Mesendoderm (in vitro differentiated cells): ENCODE results near the gene PAX9.

ENCODE experiments used
- DNase-seq: peaks from one replicate; pipeline ENCODE4 v3.0.0; 2013
- H2AK5ac ChIP-seq: 2 replicates; pipeline ENCODE4 v1.6.1; 2013; ENCODE audit warnings: low read length, inconsistent platforms
- H2BK120ac ChIP-seq: 2 replicates; pipeline ENCODE4 v1.6.1; 2013; ENCODE audit warnings: low read depth, mild to moderate bottlenecking, low read length, moderate library complexity, mixed read lengths
- H2BK15ac ChIP-seq: replicated peaks from 2 replicates; pipeline ENCODE4 v1.6.1; 2013; ENCODE audit warnings: low read depth, mild to moderate bottlenecking, moderate library complexity
- H2BK5ac ChIP-seq: 2 replicates; pipeline ENCODE4 v1.6.1; 2013; ENCODE audit warnings: low read length, inconsistent platforms
- H3K18ac ChIP-seq: 2 replicates; pipeline ENCODE4 v1.6.1; 2013; ENCODE audit warnings: mild to moderate bottlenecking, low read length, mixed read lengths
- H3K23ac ChIP-seq: one replicate; pipeline ENCODE4 v1.6.1; 2013; ENCODE audit warnings: low read length
- H3K27ac ChIP-seq: 2 replicates; pipeline ENCODE4 v1.5.1; 2013; ENCODE audit warnings: low read depth, mild to moderate bottlenecking, inconsistent platforms, low read length, moderate library complexity
- H3K27me3 ChIP-seq: 2 replicates; pipeline ENCODE4 v1.6.1; 2013; ENCODE audit warnings: low read length, control low read depth, mild to moderate bottlenecking, inconsistent platforms; ENCODE audit not compliant: insufficient read depth, poor library complexity
- H3K36me3 ChIP-seq: 2 replicates; pipeline ENCODE4 v1.6.1; 2013; ENCODE audit warnings: low read length, inconsistent platforms; ENCODE audit not compliant: control insufficient read depth, insufficient read depth
- H3K4ac ChIP-seq: one replicate; pipeline ENCODE4 v1.6.1; 2013; ENCODE audit warnings: low read depth, mild to moderate bottlenecking, low read length, moderate library complexity
- H3K4me1 ChIP-seq: 2 replicates; pipeline ENCODE4 v1.6.1; 2013; ENCODE audit warnings: low read depth, low read length, inconsistent platforms; ENCODE audit not compliant: control insufficient read depth
- H3K4me2 ChIP-seq: 2 replicates; pipeline ENCODE4 v1.6.1; 2013; ENCODE audit warnings: low read length
- H3K4me3 ChIP-seq: 2 replicates; pipeline ENCODE4 v1.5.1; 2013; ENCODE audit warnings: mild to moderate bottlenecking, low read length
- H3K56ac ChIP-seq: one replicate; pipeline ENCODE4 v1.6.1; 2013; ENCODE audit warnings: low read length
- H3K79me1 ChIP-seq: 2 replicates; pipeline ENCODE4 v1.6.1; 2013; ENCODE audit warnings: low read length, inconsistent platforms
- H3K79me2 ChIP-seq: 2 replicates; pipeline ENCODE4 v1.6.1; 2013; ENCODE audit warnings: mild to moderate bottlenecking, low read length; ENCODE audit not compliant: control insufficient read depth, insufficient read depth
- H3K9ac ChIP-seq: 2 replicates; pipeline ENCODE4 v1.6.1; 2013; ENCODE audit warnings: low read length, inconsistent platforms
- H4K5ac ChIP-seq: one replicate; pipeline ENCODE4 v1.6.1; 2013; ENCODE audit warnings: low read length
- H4K8ac ChIP-seq: one replicate; pipeline ENCODE4 v1.6.1; 2013; ENCODE audit warnings: low read depth, mild to moderate bottlenecking, control low read depth, low read length, moderate library complexity
- WGBS: extraction: QIAGEN DNeasy Blood & Tissue Kit; methylation state at CpG from one replicate; pipeline ENCODE4 v1.1.7; 2013; ENCODE audit warnings: low lambda C conversion rate, missing lambda C conversion rate; ENCODE audit not compliant: insufficient coverage; ENCODE audit errors: extremely low coverage; 5-methylcytosine and 5-hydroxymethylcytosine counted together

The PAX9 gene

GRCh38 chr14:36654794-36655381 lies 6.8 kb upstream of the PAX9 start:
- Histone ChIP-seq H3K4me3 (no peak overlapping the region), H4K5ac (no peak overlapping the region), H3K79me1 (no peaks in the 10 kb centered on the region), H3K79me2 (no peaks in the 10 kb centered on the region), H3K27ac (no peak overlapping the region), H2BK5ac (no peak overlapping the region), H3K23ac (no peak overlapping the region), H3K36me3 (no peaks in the 10 kb centered on the region), H2AK5ac (no peak overlapping the region), H3K4me2 (no peak overlapping the region), H4K8ac (no peak overlapping the region), H3K18ac (no peak overlapping the region), H3K9ac (no peak overlapping the region), H3K4ac (no peak overlapping the region), H3K4me1 (no peaks in the 10 kb centered on the region), H2BK120ac (no peak overlapping the region), H2BK15ac (no peak overlapping the region), H3K27me3 (peaks cover 81% of the 10 kb centered on the region), H3K56ac (no peak overlapping the region)
- WGBS: no CpG with 5 or more reads among the region's 34 CpGs
- DNase-seq: peak; percentile 22

GRCh38 chr14:36655571-36655962 lies 6.1 kb upstream of the PAX9 start:
- no CpG with 5 or more reads among the region's 11 CpGs for WGBS
- H3K79me1 ChIP-seq: no peaks in the 10 kb centered on the region

GRCh38 chr14:36655963-36656686 lies 5.5 kb upstream of the PAX9 start:
- no peak overlapping the region for H2BK5ac ChIP-seq
- no peak overlapping the region for H2BK120ac ChIP-seq
- H3K79me2 ChIP-seq: no peaks in the 10 kb centered on the region
- H4K8ac ChIP-seq: no peak overlapping the region
- no peak overlapping the region for H3K9ac ChIP-seq
- no peaks in the 10 kb centered on the region for H3K36me3 ChIP-seq
- H3K4me1 ChIP-seq: no peaks in the 10 kb centered on the region
- H3K4me2 ChIP-seq: peak overlapping the region; percentile 63
- no peaks in the 10 kb centered on the region for H3K79me1 ChIP-seq
- no peak overlapping the region for H2AK5ac ChIP-seq
- H3K27ac ChIP-seq: no peak overlapping the region
- no peak overlapping the region for H3K23ac ChIP-seq
- H3K56ac ChIP-seq: peak overlapping the region; percentile 53
- DNase-seq: peak; percentile 87
- no peak overlapping the region for H2BK15ac ChIP-seq
- H3K27me3 ChIP-seq: peaks cover 88% of the 10 kb centered on the region
- H3K4me3 ChIP-seq: no peak overlapping the region
- no peak overlapping the region for H3K4ac ChIP-seq
- WGBS: no CpG with 5 or more reads among the region's 48 CpGs
- H4K5ac ChIP-seq: no peak overlapping the region
- no peak overlapping the region for H3K18ac ChIP-seq

More at GRCh38 chr14:36655571-36655962, 6.1 kb upstream of the PAX9 start:
- no peak overlapping the region for H3K4ac ChIP-seq
- no peak overlapping the region for H3K9ac ChIP-seq
- no peak overlapping the region for H3K4me2 ChIP-seq
- no peaks in the 10 kb centered on the region for H3K79me2 ChIP-seq
- no peak overlapping the region for H2BK120ac ChIP-seq
- peak; percentile 71 for DNase-seq
- no peak overlapping the region for H3K23ac ChIP-seq
- H3K18ac ChIP-seq: no peak overlapping the region
- no peak overlapping the region for H3K56ac ChIP-seq
- H3K27ac ChIP-seq: no peak overlapping the region
- no peak overlapping the region for H4K8ac ChIP-seq
- H2BK5ac ChIP-seq: no peak overlapping the region
- H2BK15ac ChIP-seq: no peak overlapping the region
- H3K4me3 ChIP-seq: no peak overlapping the region
- no peaks in the 10 kb centered on the region for H3K4me1 ChIP-seq
- no peak overlapping the region for H2AK5ac ChIP-seq
- no peak overlapping the region for H4K5ac ChIP-seq
- H3K27me3 ChIP-seq: peaks cover 83% of the 10 kb centered on the region
- H3K36me3 ChIP-seq: no peaks in the 10 kb centered on the region

- no peak overlapping the region for H3K27ac ChIP-seq
- H3K4ac ChIP-seq: no peak overlapping the region
- H2BK15ac ChIP-seq: no peak overlapping the region
- no peak overlapping the region for H3K4me2 ChIP-seq
- H2AK5ac ChIP-seq: no peak overlapping the region
- no CpG with 5 or more reads among the region's 31 CpGs for WGBS
- H3K79me1 ChIP-seq: no peaks in the 10 kb centered on the region
- H3K27me3 ChIP-seq: peaks cover 82% of the 10 kb centered on the region
- H2BK5ac ChIP-seq: no peak overlapping the region
- no peak overlapping the region for H3K9ac ChIP-seq
- H3K36me3 ChIP-seq: no peaks in the 10 kb centered on the region
- H3K4me1 ChIP-seq: no peaks in the 10 kb centered on the region
- H3K79me2 ChIP-seq: no peaks in the 10 kb centered on the region
- no peak overlapping the region for H3K18ac ChIP-seq
- peak; percentile 32 for DNase-seq
- no peak overlapping the region for H2BK120ac ChIP-seq
- H4K8ac ChIP-seq: no peak overlapping the region
- no peak overlapping the region for H4K5ac ChIP-seq
- H3K4me3 ChIP-seq: no peak overlapping the region
- no peak overlapping the region for H3K23ac ChIP-seq
- H3K56ac ChIP-seq: peak overlapping the region; percentile 15
Observed at GRCh38 chr14:36656687-36657398, 4.8 kb upstream of the PAX9 start.

- no peak overlapping the region for H3K4ac ChIP-seq
- H2BK15ac ChIP-seq: no peak overlapping the region
- no peak overlapping the region for H3K9ac ChIP-seq
- H3K27ac ChIP-seq: no peak overlapping the region
- H2BK5ac ChIP-seq: no peak overlapping the region
- no peak overlapping the region for H3K23ac ChIP-seq
- no peaks in the 10 kb centered on the region for H3K4me1 ChIP-seq
- WGBS: no CpG with 5 or more reads among the region's 55 CpGs
- H3K4me2 ChIP-seq: peak overlapping the region; percentile 16
- H2BK120ac ChIP-seq: no peak overlapping the region
- no peak overlapping the region for H3K56ac ChIP-seq
- peaks cover 80% of the 10 kb centered on the region for H3K27me3 ChIP-seq
- peak; percentile 60 for DNase-seq
- no peak overlapping the region for H4K8ac ChIP-seq
- no peaks in the 10 kb centered on the region for H3K36me3 ChIP-seq
- H3K79me1 ChIP-seq: no peaks in the 10 kb centered on the region
- H4K5ac ChIP-seq: no peak overlapping the region
- H3K4me3 ChIP-seq: no peak overlapping the region
- H3K79me2 ChIP-seq: no peaks in the 10 kb centered on the region
- no peak overlapping the region for H3K18ac ChIP-seq
- no peak overlapping the region for H2AK5ac ChIP-seq
Observed at GRCh38 chr14:36657399-36658122, 4.1 kb upstream of the PAX9 start.
